PC-9 (cell line): ENCODE measurements around the gene OGG1.

Experiments used
- EZH2 ChIP-seq: fragments of 200-600 bp; sonication (generic); IDR thresholded peaks from 2 replicates; pipeline ENCODE4 v1.8.0; 2017; ENCODE audit warnings: antibody characterized with exemption, low read depth
- TF ChIP-seq, protein P1 (sequence below): fragments of 200-600 bp; sonication (generic); conservative IDR thresholded peaks from 2 replicates; pipeline ENCODE4 v1.6.1; 2017; ENCODE audit warnings: mixed run types, antibody characterized with exemption, mild to moderate bottlenecking, moderate library complexity

- no peak for TF ChIP-seq EZH2
- TF ChIP-seq, protein P1, sequence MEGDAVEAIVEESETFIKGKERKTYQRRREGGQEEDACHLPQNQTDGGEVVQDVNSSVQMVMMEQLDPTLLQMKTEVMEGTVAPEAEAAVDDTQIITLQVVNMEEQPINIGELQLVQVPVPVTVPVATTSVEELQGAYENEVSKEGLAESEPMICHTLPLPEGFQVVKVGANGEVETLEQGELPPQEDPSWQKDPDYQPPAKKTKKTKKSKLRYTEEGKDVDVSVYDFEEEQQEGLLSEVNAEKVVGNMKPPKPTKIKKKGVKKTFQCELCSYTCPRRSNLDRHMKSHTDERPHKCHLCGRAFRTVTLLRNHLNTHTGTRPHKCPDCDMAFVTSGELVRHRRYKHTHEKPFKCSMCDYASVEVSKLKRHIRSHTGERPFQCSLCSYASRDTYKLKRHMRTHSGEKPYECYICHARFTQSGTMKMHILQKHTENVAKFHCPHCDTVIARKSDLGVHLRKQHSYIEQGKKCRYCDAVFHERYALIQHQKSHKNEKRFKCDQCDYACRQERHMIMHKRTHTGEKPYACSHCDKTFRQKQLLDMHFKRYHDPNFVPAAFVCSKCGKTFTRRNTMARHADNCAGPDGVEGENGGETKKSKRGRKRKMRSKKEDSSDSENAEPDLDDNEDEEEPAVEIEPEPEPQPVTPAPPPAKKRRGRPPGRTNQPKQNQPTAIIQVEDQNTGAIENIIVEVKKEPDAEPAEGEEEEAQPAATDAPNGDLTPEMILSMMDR: no peak
These were observed 28.7 kb downstream of the OGG1 start for GRCh38 chr3:9778143-9779074.
